H9 (cell line): ENCODE data around the gene ABCD1. TPM values are rescaled to one million over a fixed set of nuclear protein-coding genes. Genes with fewer than 3 reads are reported as not detected.

ENCODE experiments used
- DNase-seq: peaks from one replicate; pipeline ENCODE4 v3.0.0-alpha.2; 2017
- H2AFZ ChIP-seq: one replicate; pipeline ENCODE4 v1.6.1; 2013; ENCODE audit warnings: mild to moderate bottlenecking, low read length, control low read depth, moderate library complexity
- H2AK5ac ChIP-seq: 2 replicates; pipeline ENCODE4 v1.6.1; 2013; ENCODE audit warnings: low read length, control low read depth, mixed read lengths; ENCODE audit not compliant: insufficient read length
- H2BK120ac ChIP-seq: one replicate; pipeline ENCODE4 v1.6.1; 2013; ENCODE audit warnings: low read depth, mild to moderate bottlenecking, low read length, control low read depth, inconsistent platforms; ENCODE audit not compliant: poor library complexity, severe bottlenecking
- H2BK12ac ChIP-seq: 2 replicates; pipeline ENCODE4 v1.6.1; 2013; ENCODE audit warnings: low read length, control low read depth, mixed read lengths, low read depth; ENCODE audit not compliant: insufficient read length
- H2BK15ac ChIP-seq: 2 replicates; pipeline ENCODE4 v1.6.1; 2013; ENCODE audit warnings: low read depth, low read length, control low read depth
- H2BK20ac ChIP-seq: one replicate; pipeline ENCODE4 v1.6.1; 2013; ENCODE audit warnings: low read depth, mild to moderate bottlenecking, low read length, control low read depth, inconsistent platforms; ENCODE audit not compliant: poor library complexity, severe bottlenecking
- H2BK5ac ChIP-seq: 2 replicates; pipeline ENCODE4 v1.6.1; 2013; ENCODE audit warnings: low read length, control low read depth, mixed read lengths; ENCODE audit not compliant: insufficient read length
- H3K14ac ChIP-seq: 2 replicates; pipeline ENCODE4 v1.6.1; 2013; ENCODE audit warnings: low read length, control low read depth; ENCODE audit not compliant: insufficient read depth
- H3K18ac ChIP-seq: 2 replicates; pipeline ENCODE4 v1.6.1; 2013; ENCODE audit warnings: low read depth, mild to moderate bottlenecking, mixed read lengths, low read length, control low read depth; ENCODE audit not compliant: insufficient read length
- H3K23ac ChIP-seq: 2 replicates; pipeline ENCODE4 v1.6.1; 2013; ENCODE audit warnings: low read length, control low read depth, mixed read lengths, low read depth; ENCODE audit not compliant: insufficient read length
- H3K23me2 ChIP-seq: 2 replicates; pipeline ENCODE4 v1.6.1; 2013; ENCODE audit warnings: low read depth, mild to moderate bottlenecking, mixed read lengths, low read length, control low read depth; ENCODE audit not compliant: insufficient read length, poor library complexity, severe bottlenecking
- H3K27ac ChIP-seq: 2 replicates; pipeline ENCODE4 v1.5.1; 2013; ENCODE audit warnings: low read length, control low read depth, mixed read lengths, low read depth; ENCODE audit not compliant: insufficient read length
- H3K27me3 ChIP-seq: 2 replicates; pipeline ENCODE4 v1.6.1; 2013; ENCODE audit warnings: low read length, control low read depth, inconsistent platforms; ENCODE audit not compliant: insufficient read depth
- H3K4ac ChIP-seq: 2 replicates; pipeline ENCODE4 v1.6.1; 2013; ENCODE audit warnings: low read depth, mild to moderate bottlenecking, control low read depth, inconsistent platforms, low read length, moderate library complexity
- H3K4me1 ChIP-seq: 2 replicates; pipeline ENCODE4 v1.6.1; 2013; ENCODE audit warnings: low read length, control low read depth, inconsistent platforms; ENCODE audit not compliant: insufficient read depth
- H3K4me2 ChIP-seq: 2 replicates; pipeline ENCODE4 v1.6.1; 2013; ENCODE audit warnings: low read length, control low read depth, mixed read lengths; ENCODE audit not compliant: insufficient read length, insufficient read depth
- H3K56ac ChIP-seq: 2 replicates; pipeline ENCODE4 v1.6.1; 2013; ENCODE audit warnings: low read depth, mild to moderate bottlenecking, mixed read lengths, low read length, control low read depth; ENCODE audit not compliant: insufficient read length
- H3K79me1 ChIP-seq: 2 replicates; pipeline ENCODE4 v1.6.1; 2013; ENCODE audit warnings: low read depth, mild to moderate bottlenecking, moderate library complexity, low read length, control low read depth, inconsistent platforms; ENCODE audit not compliant: insufficient read depth, poor library complexity, severe bottlenecking
- H3K79me2 ChIP-seq: 2 replicates; pipeline ENCODE4 v1.6.1; 2013; ENCODE audit warnings: low read length, control low read depth, inconsistent platforms; ENCODE audit not compliant: insufficient read depth
- H3K9ac ChIP-seq: 2 replicates; pipeline ENCODE4 v1.6.1; 2013; ENCODE audit warnings: low read length, control low read depth, mixed read lengths; ENCODE audit not compliant: insufficient read length; ENCODE audit errors: extremely low read depth
- H3K9me3 ChIP-seq: one replicate; pipeline ENCODE4 v1.6.1; 2013; ENCODE audit warnings: low read depth, low read length, inconsistent platforms; ENCODE audit not compliant: control insufficient read depth
- H3T11ph ChIP-seq: one replicate; pipeline ENCODE4 v1.6.1; 2013; ENCODE audit warnings: mild to moderate bottlenecking, low read length, control low read depth, inconsistent platforms
- H4K20me1 ChIP-seq: one replicate; pipeline ENCODE4 v1.6.1; 2013; ENCODE audit not compliant: control insufficient read depth, insufficient read length, insufficient read depth
- H4K5ac ChIP-seq: 2 replicates; pipeline ENCODE4 v1.6.1; 2013; ENCODE audit warnings: low read depth, mild to moderate bottlenecking, mixed read lengths, low read length, control low read depth; ENCODE audit not compliant: insufficient read length
- H4K8ac ChIP-seq: replicated peaks from 2 replicates; pipeline ENCODE4 v1.6.1; 2013; ENCODE audit warnings: low read length, control low read depth, mixed read lengths, low read depth; ENCODE audit not compliant: insufficient read length
- H4K91ac ChIP-seq: 2 replicates; pipeline ENCODE4 v1.6.1; 2013; ENCODE audit warnings: low read depth, mild to moderate bottlenecking, moderate library complexity, mixed read lengths, low read length, control low read depth; ENCODE audit not compliant: insufficient read length
- H3K27ac Mint-ChIP-seq, 3 experiments: 2 replicates in 2 of 3; 3 replicates in 1 of 3; pipeline ENCODE4 v1.8.0; 2020 to 2021; ENCODE audit warnings: mixed read lengths in 3 of 3, mild to moderate bottlenecking in 1 of 3, moderate library complexity in 1 of 3
- H3K27me3 Mint-ChIP-seq: 2 replicates; pipeline ENCODE4 v1.8.0; 2021; ENCODE audit warnings: low read depth, mild to moderate bottlenecking, moderate library complexity, mixed read lengths
- H3K36me3 Mint-ChIP-seq, 3 experiments: 2 replicates in 2 of 3; 3 replicates in 1 of 3; pipeline ENCODE4 v1.8.0; 2020 to 2021; ENCODE audit warnings: low read depth in 3 of 3, mixed read lengths in 3 of 3; ENCODE audit not compliant: insufficient read depth in 1 of 3
- H3K4me1 Mint-ChIP-seq, 2 experiments: 2 replicates each; pipeline ENCODE4 v1.8.0; 2020; ENCODE audit warnings: mixed read lengths in 2 of 2
- H3K4me3 Mint-ChIP-seq, 2 experiments: 2 replicates in 1 of 2; 3 replicates in 1 of 2; pipeline ENCODE4 v1.8.0; 2020 to 2021; ENCODE audit warnings: mild to moderate bottlenecking in 2 of 2, mixed read lengths in 2 of 2, moderate library complexity in 1 of 2
- H3K9me3 Mint-ChIP-seq, 2 experiments: 2 replicates in 1 of 2; 3 replicates in 1 of 2; pipeline ENCODE4 v1.8.0; 2020; ENCODE audit warnings: mild to moderate bottlenecking in 2 of 2, mixed read lengths in 2 of 2, moderate library complexity in 1 of 2
- CTCF ChIP-seq: fragments of 200-600 bp; sonication (generic); conservative IDR thresholded peaks from 3 replicates; pipeline ENCODE4 v1.8.0; 2021; ENCODE audit warnings: antibody characterized with exemption, mild to moderate bottlenecking
- WGBS: extraction: QIAGEN DNeasy Blood & Tissue Kit; methylation state at CpG from one replicate; pipeline ENCODE4 v1.1.7; 2013; ENCODE audit warnings: missing lambda C conversion rate, low lambda C conversion rate, mixed read lengths; ENCODE audit not compliant: insufficient read length; ENCODE audit errors: extremely low coverage; 5-methylcytosine and 5-hydroxymethylcytosine counted together
- total RNA-seq: library from RNA; stranded (reverse); gene quantifications from 2 replicates; pipeline ENCODE4 v1.2.1, GENCODE V29; 2021

The ABCD1 gene
- total RNA-seq, 1 experiment from 2014 or later, result 11.1 TPM

DNA sequence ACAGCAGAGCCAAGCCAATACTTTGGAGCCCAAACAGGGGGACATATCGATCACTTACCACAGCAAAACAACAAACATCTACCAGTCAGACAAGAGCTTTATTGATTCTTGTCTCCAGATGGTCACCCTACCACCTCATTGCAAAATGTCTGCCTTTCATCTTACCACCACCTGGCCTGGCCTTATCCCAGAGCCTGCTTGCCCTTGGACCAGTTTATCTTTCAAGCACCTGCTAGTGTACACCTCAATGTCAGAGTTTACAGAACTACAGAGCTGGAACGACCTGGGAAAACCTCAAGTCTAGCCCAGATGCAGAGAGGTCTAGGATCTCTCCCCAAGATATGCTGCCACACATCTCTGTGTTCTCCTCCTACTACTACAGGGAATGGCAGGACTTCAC, 5.0 kb upstream of the ABCD1 start:
- Mint-ChIP-seq H3K9me3 (peaks cover 62 to 64% of the 10 kb centered on the region in 2 experiments), H3K27me3 (no peaks in the 10 kb centered on the region), H3K4me3 (no peak overlapping the region), H3K27ac (no peak overlapping the region), H3K36me3 (peaks cover 36 to 72% (median 64%) of the 10 kb centered on the region in 3 experiments), H3K4me1 (peaks cover 0 to 8% of the 10 kb centered on the region in 2 experiments; a peak in 2 of 4 replicates)
- H2BK20ac ChIP-seq, result no peak overlapping the region
- no peak overlapping the region for H4K91ac ChIP-seq
- no peak overlapping the region for H3K23ac ChIP-seq
- H3K9ac ChIP-seq, result no peak overlapping the region
- H3K56ac ChIP-seq, result no peak overlapping the region
- H3K27ac ChIP-seq, result no peak overlapping the region
- no peaks in the 10 kb centered on the region for H3K27me3 ChIP-seq
- no peak overlapping the region for H3K14ac ChIP-seq
- H3K4me1 ChIP-seq, result no peaks in the 10 kb centered on the region
- H3T11ph ChIP-seq, result no peak overlapping the region
- WGBS, result no CpG with 5 or more reads among the region's 2 CpGs
- H2AK5ac ChIP-seq, result no peak overlapping the region
- no peak overlapping the region for H2BK12ac ChIP-seq
- H2BK15ac ChIP-seq, result no peak overlapping the region
- no peak overlapping the region for H4K8ac ChIP-seq
- peaks cover 38% of the 10 kb centered on the region for H3K9me3 ChIP-seq
- no peak overlapping the region for H4K5ac ChIP-seq
- DNase-seq, result no peak
- H2AFZ ChIP-seq, result no peak overlapping the region
- no peak overlapping the region for H2BK120ac ChIP-seq
- no peak overlapping the region for H3K4ac ChIP-seq
- no peak for TF ChIP-seq CTCF
- no peaks in the 10 kb centered on the region for H3K79me1 ChIP-seq
- peaks cover 10% of the 10 kb centered on the region; the same call in 1 of the 2 replicates for H3K79me2 ChIP-seq
- no peaks in the 10 kb centered on the region for H4K20me1 ChIP-seq
- peaks cover 4% of the 10 kb centered on the region for H3K23me2 ChIP-seq
- no peak overlapping the region for H3K18ac ChIP-seq
- no peak overlapping the region for H3K4me2 ChIP-seq
- H2BK5ac ChIP-seq, result no peak overlapping the region
